ENCODE measurements around the gene GRIK3. TPM values are rescaled to one million over a fixed set of nuclear protein-coding genes. Genes with fewer than 3 reads are reported as not detected.

GRIK3 gene
- total RNA-seq, 6 experiments from 2014 or later: not detected

- Mint-ChIP-seq H3K27ac (no peak overlapping the region), H3K4me3 (no peak overlapping the region), H3K27me3 (ENCODE audit: insufficient read depth) (no peaks in the 10 kb centered on the region; the same call in 1 of the 2 replicates), H3K9me3 (peaks cover 67% of the 10 kb centered on the region), H3K4me1 (ENCODE audit: low read depth) (no peaks in the 10 kb centered on the region), H3K36me3 (ENCODE audit: low read depth) (peaks cover 15% of the 10 kb centered on the region; the same call in 1 of the 2 replicates)
- no peak for DNase-seq
- no peak for TF ChIP-seq CTCF (IDR thresholded peaks at IDR 0.05)
Observed at GRCh38 chr1:36953061-36953460, 81.3 kb downstream of the GRIK3 start.

GRCh38 chr1:36951761-36952160 lies 82.6 kb downstream of the GRIK3 start:
- peaks cover 66% of the 10 kb centered on the region for H3K9me3 Mint-ChIP-seq
- H3K4me3 Mint-ChIP-seq: no peak overlapping the region
- no peak overlapping the region for H3K27ac Mint-ChIP-seq
- DNase-seq: no peak
- no peaks in the 10 kb centered on the region; the same call in 1 of the 2 replicates for H3K27me3 Mint-ChIP-seq (ENCODE audit: insufficient read depth)
- H3K4me1 Mint-ChIP-seq (ENCODE audit: low read depth): no peaks in the 10 kb centered on the region
- TF ChIP-seq CTCF (IDR thresholded peaks at IDR 0.05): no peak
- peaks cover 15% of the 10 kb centered on the region for H3K36me3 Mint-ChIP-seq (ENCODE audit: low read depth)

- Mint-ChIP-seq H3K27me3 (ENCODE audit: insufficient read depth) (no peaks in the 10 kb centered on the region; the same call in 1 of the 2 replicates), H3K27ac (no peak overlapping the region), H3K4me1 (ENCODE audit: low read depth) (no peaks in the 10 kb centered on the region), H3K4me3 (no peak overlapping the region), H3K36me3 (ENCODE audit: low read depth) (peaks cover 15% of the 10 kb centered on the region), H3K9me3 (peaks cover 67% of the 10 kb centered on the region)
- no peak for DNase-seq
- no peak for TF ChIP-seq CTCF (IDR thresholded peaks at IDR 0.05)
Observed at GRCh38 chr1:36951292-36951750, 83.0 kb downstream of the GRIK3 start.

- peaks cover 15% of the 10 kb centered on the region for H3K36me3 Mint-ChIP-seq (ENCODE audit: low read depth)
- H3K4me1 Mint-ChIP-seq (ENCODE audit: low read depth): no peaks in the 10 kb centered on the region
- H3K27me3 Mint-ChIP-seq (ENCODE audit: insufficient read depth): no peaks in the 10 kb centered on the region; the same call in 1 of the 2 replicates
- TF ChIP-seq CTCF (IDR thresholded peaks at IDR 0.05): no peak
- H3K9me3 Mint-ChIP-seq: peaks cover 64% of the 10 kb centered on the region
- no peak overlapping the region for H3K27ac Mint-ChIP-seq
- H3K4me3 Mint-ChIP-seq: no peak overlapping the region
- no peak for DNase-seq
Observed at GRCh38 chr1:36950604-36951291, 83.6 kb downstream of the GRIK3 start.

GRCh38 chr1:36948606-36949005 lies 85.7 kb downstream of the GRIK3 start:
- DNase-seq: no peak
- H3K36me3 Mint-ChIP-seq (ENCODE audit: low read depth): peaks cover 15% of the 10 kb centered on the region
- no peaks in the 10 kb centered on the region for H3K4me1 Mint-ChIP-seq (ENCODE audit: low read depth)
- no peak for TF ChIP-seq CTCF (IDR thresholded peaks at IDR 0.05)
- no peaks in the 10 kb centered on the region; the same call in none of the 2 replicates for H3K27me3 Mint-ChIP-seq (ENCODE audit: insufficient read depth)
- H3K27ac Mint-ChIP-seq: no peak overlapping the region
- peaks cover 71% of the 10 kb centered on the region for H3K9me3 Mint-ChIP-seq
- no peak overlapping the region for H3K4me3 Mint-ChIP-seq

All from HFFc6 (cell line).